HG03521 (cell line): ENCODE results near the gene SCAF8.

ENCODE experiments used
- ATAC-seq: cut with Tn5 transposase; IDR thresholded peaks from one replicate; pipeline ENCODE4 v1.9.1; 2021; ENCODE audit warnings: mild to moderate bottlenecking, moderate library complexity; ENCODE audit not compliant: unreplicated experiment

SCAF8 gene

DNA sequence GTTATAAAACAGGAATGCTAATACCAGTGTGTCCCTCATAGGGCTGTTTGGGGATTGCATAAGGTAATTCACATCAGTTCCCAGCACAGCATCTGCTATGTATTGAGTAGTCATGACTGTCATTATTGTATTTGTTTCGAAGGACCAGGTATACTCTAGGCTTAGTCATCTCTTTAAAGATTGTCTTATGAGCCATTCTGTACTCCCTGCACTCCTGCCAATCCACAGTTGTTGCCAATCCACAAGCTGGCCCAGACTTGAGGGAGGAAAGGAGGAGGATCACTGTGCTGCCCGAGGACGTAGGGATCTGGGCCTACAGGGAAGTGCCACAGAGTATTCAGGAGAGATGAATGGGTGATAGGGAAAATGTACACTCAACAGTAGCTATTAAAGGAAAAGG, 148.9 kb downstream of the SCAF8 start:
- no peak for ATAC-seq
